C4-2B (cell line): ENCODE results near the gene SEMA3A.

ENCODE experiments used
- ZFX ChIP-seq: fragments of 450-650 bp; IDR thresholded peaks from 2 replicates; pipeline ENCODE4 v1.6.1; 2017
- TF ChIP-seq, protein P1 (sequence below): fragments of 450-650 bp; conservative IDR thresholded peaks from 2 replicates; pipeline ENCODE4 v1.5.1; 2017; ENCODE audit warnings: mild to moderate bottlenecking

DNA sequence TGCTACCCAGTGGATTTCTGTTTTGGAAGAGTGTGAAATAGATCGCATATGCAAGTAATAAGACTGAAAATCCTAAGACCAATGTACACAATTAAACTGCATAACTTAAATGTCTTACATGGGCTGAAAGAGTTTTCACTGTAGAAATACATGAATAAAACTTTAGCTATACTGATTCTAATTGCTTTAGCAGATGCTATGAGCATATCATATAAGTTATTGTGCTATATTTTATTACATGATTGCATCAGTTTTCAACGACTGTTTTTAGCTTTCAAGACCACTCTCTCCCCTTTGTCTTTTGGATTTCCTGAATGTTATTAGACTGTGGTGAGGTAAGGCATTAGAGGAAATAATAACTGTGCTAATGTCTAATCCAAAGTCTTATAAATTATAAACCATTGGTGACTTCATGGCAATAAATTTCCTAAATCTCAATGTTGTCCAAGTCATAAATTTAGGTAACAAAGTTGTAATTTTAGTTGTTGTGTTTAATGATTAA, 124.5 kb downstream of the SEMA3A start:
- TF ChIP-seq, protein P1, sequence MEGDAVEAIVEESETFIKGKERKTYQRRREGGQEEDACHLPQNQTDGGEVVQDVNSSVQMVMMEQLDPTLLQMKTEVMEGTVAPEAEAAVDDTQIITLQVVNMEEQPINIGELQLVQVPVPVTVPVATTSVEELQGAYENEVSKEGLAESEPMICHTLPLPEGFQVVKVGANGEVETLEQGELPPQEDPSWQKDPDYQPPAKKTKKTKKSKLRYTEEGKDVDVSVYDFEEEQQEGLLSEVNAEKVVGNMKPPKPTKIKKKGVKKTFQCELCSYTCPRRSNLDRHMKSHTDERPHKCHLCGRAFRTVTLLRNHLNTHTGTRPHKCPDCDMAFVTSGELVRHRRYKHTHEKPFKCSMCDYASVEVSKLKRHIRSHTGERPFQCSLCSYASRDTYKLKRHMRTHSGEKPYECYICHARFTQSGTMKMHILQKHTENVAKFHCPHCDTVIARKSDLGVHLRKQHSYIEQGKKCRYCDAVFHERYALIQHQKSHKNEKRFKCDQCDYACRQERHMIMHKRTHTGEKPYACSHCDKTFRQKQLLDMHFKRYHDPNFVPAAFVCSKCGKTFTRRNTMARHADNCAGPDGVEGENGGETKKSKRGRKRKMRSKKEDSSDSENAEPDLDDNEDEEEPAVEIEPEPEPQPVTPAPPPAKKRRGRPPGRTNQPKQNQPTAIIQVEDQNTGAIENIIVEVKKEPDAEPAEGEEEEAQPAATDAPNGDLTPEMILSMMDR: no peak
- no peak for TF ChIP-seq ZFX
